Dermis blood vessel endothelial cell (primary cell): ENCODE data around the gene FUT7. TPM values are rescaled to one million over a fixed set of nuclear protein-coding genes. Genes with fewer than 3 reads are reported as not detected.

Source experiments
- DNase-seq: peaks from one replicate; pipeline ENCODE4 v3.0.0; 2010
- total RNA-seq: library from RNA; depleted of rRNA; stranded (reverse); fragments of >200 nt; gene quantifications from 2 replicates; pipeline ENCODE4 v1.2.3, GENCODE V29; 2014

FUT7 gene
- total RNA-seq, 1 donor from 2014 or later = not detected

DNA sequence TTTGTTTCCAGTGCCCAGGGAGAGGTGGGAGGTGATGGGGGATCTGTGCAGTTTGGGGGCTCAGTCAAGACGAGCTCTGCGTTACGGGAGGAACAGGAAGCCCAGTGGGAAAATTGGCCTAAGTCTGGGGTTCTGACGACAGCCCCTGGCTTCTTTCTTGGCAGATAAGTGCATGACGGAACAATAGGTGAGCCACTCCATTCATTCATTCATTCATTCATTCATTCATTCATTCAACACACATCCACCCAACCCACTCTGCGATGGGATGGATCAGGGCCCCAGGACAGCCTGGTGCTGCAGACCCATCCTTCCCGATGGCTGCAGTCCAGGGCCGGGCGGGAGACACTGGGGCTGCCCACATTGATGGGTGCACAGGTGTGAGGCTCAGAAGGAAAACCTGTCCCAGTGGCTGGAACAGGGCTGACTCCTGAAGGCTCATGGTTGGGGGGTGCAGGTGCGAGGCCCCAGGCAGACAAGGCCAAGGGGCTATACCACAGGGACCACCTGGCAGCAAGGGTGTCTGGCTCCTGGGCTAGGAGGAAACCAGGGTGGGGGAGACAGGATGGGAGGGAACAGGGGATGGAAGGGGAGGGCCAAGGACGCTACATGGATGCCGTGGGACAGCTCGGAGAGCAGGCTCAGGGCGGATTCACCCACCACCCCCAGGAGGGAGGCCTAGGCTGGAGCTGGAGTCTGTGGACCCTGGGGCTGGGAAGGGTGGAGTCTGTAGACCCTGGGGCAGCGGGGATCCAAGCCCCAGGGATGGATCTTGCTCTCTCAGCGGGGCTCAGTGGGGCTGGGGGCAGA is 51.0 kb downstream of the FUT7 start:
- no peak for DNase-seq

Other genes with a start within 250 kb of the FUT7 start
- 47.9 and 98.5 TPM in 2 replicates for gene TMEM141, start 240.7 kb downstream of the FUT7 start, total RNA-seq
- gene CCDC183, start 235.8 kb downstream of the FUT7 start, total RNA-seq = 0.37 and 1.0 TPM in 2 replicates
- 69.1 and 95.8 TPM in 2 replicates for gene RABL6, start 224.1 kb downstream of the FUT7 start, total RNA-seq
- 1.0 TPM in 2 replicates for gene AJM1, start 189.6 kb downstream of the FUT7 start, total RNA-seq
- gene PHPT1, start 182.7 kb downstream of the FUT7 start, total RNA-seq = 99.0 and 104 TPM in 2 replicates
- gene MAMDC4, start 179.7 kb downstream of the FUT7 start, total RNA-seq = 2.0 and 5.1 TPM in 2 replicates
- 309 and 438 TPM in 2 replicates for gene EDF1, start 165.8 kb downstream of the FUT7 start, total RNA-seq
- gene TRAF2, start 145.6 kb downstream of the FUT7 start, total RNA-seq = 20.6 and 24.2 TPM in 2 replicates
- gene FBXW5, start 87.3 kb downstream of the FUT7 start, total RNA-seq = 255 and 270 TPM in 2 replicates
- gene C8G, start 86.8 kb downstream of the FUT7 start, total RNA-seq = 1.7 TPM in 1 of 2 replicates, not detected in the other
- not detected in 2 replicates for gene LCN12, start 79.8 kb downstream of the FUT7 start, total RNA-seq
- gene PTGDS, start 54.6 kb downstream of the FUT7 start, total RNA-seq = 0.17 and 0.60 TPM in 2 replicates
- not detected in 2 replicates for gene LCNL1, start 49.1 kb downstream of the FUT7 start, total RNA-seq
- 13.5 and 17.9 TPM in 2 replicates for gene PAXX, start 39.7 kb downstream of the FUT7 start, total RNA-seq
- 0.09 TPM in 1 of 2 replicates, not detected in the other for gene CLIC3, start 35.5 kb downstream of the FUT7 start, total RNA-seq
- 8.5 and 13.3 TPM in 2 replicates for gene ABCA2, start 3.9 kb downstream of the FUT7 start, total RNA-seq
- gene NPDC1, start 14.1 kb upstream of the FUT7 start, total RNA-seq = 39.7 and 46.8 TPM in 2 replicates
- gene ENTPD2, start 22.0 kb upstream of the FUT7 start, total RNA-seq = not detected in 2 replicates
- 6.0 and 36.3 TPM in 2 replicates for gene SAPCD2, start 38.5 kb upstream of the FUT7 start, total RNA-seq
- 27.0 and 27.2 TPM in 2 replicates for gene UAP1L1, start 45.4 kb upstream of the FUT7 start, total RNA-seq
- gene MAN1B1, start 54.9 kb upstream of the FUT7 start, total RNA-seq = 73.1 and 76.6 TPM in 2 replicates
- gene DPP7, start 82.6 kb upstream of the FUT7 start, total RNA-seq = 81.5 and 98.5 TPM in 2 replicates
- 0.05 and 0.17 TPM in 2 replicates for gene GRIN1, start 107.1 kb upstream of the FUT7 start, total RNA-seq
- gene LRRC26, start 138.0 kb upstream of the FUT7 start, total RNA-seq = not detected in 2 replicates
- gene TMEM210, start 140.0 kb upstream of the FUT7 start, total RNA-seq = not detected in 2 replicates
- gene ANAPC2, start 156.5 kb upstream of the FUT7 start, total RNA-seq = 23.1 and 33.6 TPM in 2 replicates
- 112 and 128 TPM in 2 replicates for gene SSNA1, start 156.6 kb upstream of the FUT7 start, total RNA-seq
- 4.6 and 6.6 TPM in 2 replicates for gene TPRN, start 168.7 kb upstream of the FUT7 start, total RNA-seq
- 31.1 TPM in 2 replicates for gene TMEM203, start 173.6 kb upstream of the FUT7 start, total RNA-seq
- gene NDOR1, start 173.6 kb upstream of the FUT7 start, total RNA-seq = 3.4 and 5.8 TPM in 2 replicates
- gene RNF208, start 190.2 kb upstream of the FUT7 start, total RNA-seq = 0.14 TPM in 1 of 2 replicates, not detected in the other
- 0.17 and 0.37 TPM in 2 replicates for gene CYSRT1, start 193.1 kb upstream of the FUT7 start, total RNA-seq
- not detected in 2 replicates for gene RNF224, start 195.4 kb upstream of the FUT7 start, total RNA-seq
- not detected in 2 replicates for gene SLC34A3, start 198.8 kb upstream of the FUT7 start, total RNA-seq
- gene TUBB4B, start 209.2 kb upstream of the FUT7 start, total RNA-seq = 128 and 305 TPM in 2 replicates
- gene STPG3, start 219.2 kb upstream of the FUT7 start, total RNA-seq = 0.34 TPM in 1 of 2 replicates, not detected in the other
- gene NELFB, start 223.2 kb upstream of the FUT7 start, total RNA-seq = 55.3 and 83.7 TPM in 2 replicates
- 29.8 and 46.0 TPM in 2 replicates for gene TOR4A, start 245.6 kb upstream of the FUT7 start, total RNA-seq